ENCODE data around the gene VSTM4. TPM values are rescaled to one million over a fixed set of nuclear protein-coding genes. Genes with fewer than 3 reads are reported as not detected.
A peak's percentile ranks its signal among the peaks of the same experiment; 100 is the strongest.

Gene VSTM4
- total RNA-seq, 1 donor from 2014 or later: 0.70 TPM

GRCh38 chr10:49076319-49076718 lies 39.0 kb downstream of the VSTM4 start:
- Mint-ChIP-seq H3K4me3 (ENCODE audit: unreplicated experiment) (no peak overlapping the region), H3K36me3 (ENCODE audit: unreplicated experiment) (no peaks in the 10 kb centered on the region), H3K9me3 (ENCODE audit: unreplicated experiment) (no peaks in the 10 kb centered on the region), H3K27ac (ENCODE audit: unreplicated experiment) (no peak overlapping the region), H3K27me3 (ENCODE audit: unreplicated experiment) (peaks cover 14% of the 10 kb centered on the region), H3K4me1 (ENCODE audit: unreplicated experiment) (no peaks in the 10 kb centered on the region)
- peak; percentile 77 for DNase-seq (ENCODE audit: extremely low spot score, unreplicated experiment)
- no peak for TF ChIP-seq CTCF (IDR thresholded peaks at IDR 0.05)

GRCh38 chr10:49075743-49076142 lies 39.6 kb downstream of the VSTM4 start:
- Mint-ChIP-seq H3K36me3 (ENCODE audit: unreplicated experiment) (no peaks in the 10 kb centered on the region), H3K27me3 (ENCODE audit: unreplicated experiment) (peaks cover 9% of the 10 kb centered on the region), H3K9me3 (ENCODE audit: unreplicated experiment) (no peaks in the 10 kb centered on the region), H3K4me1 (ENCODE audit: unreplicated experiment) (no peaks in the 10 kb centered on the region), H3K27ac (ENCODE audit: unreplicated experiment) (no peak overlapping the region), H3K4me3 (ENCODE audit: unreplicated experiment) (no peak overlapping the region)
- no peak for TF ChIP-seq CTCF (IDR thresholded peaks at IDR 0.05)
- DNase-seq (ENCODE audit: extremely low spot score, unreplicated experiment): peak; percentile 60

GRCh38 chr10:49074836-49075682 lies 40.3 kb downstream of the VSTM4 start:
- Mint-ChIP-seq H3K4me1 (ENCODE audit: unreplicated experiment) (no peaks in the 10 kb centered on the region), H3K4me3 (ENCODE audit: unreplicated experiment) (no peak overlapping the region), H3K9me3 (ENCODE audit: unreplicated experiment) (no peaks in the 10 kb centered on the region), H3K27ac (ENCODE audit: unreplicated experiment) (no peak overlapping the region), H3K27me3 (ENCODE audit: unreplicated experiment) (peaks cover 3% of the 10 kb centered on the region), H3K36me3 (ENCODE audit: unreplicated experiment) (no peaks in the 10 kb centered on the region)
- TF ChIP-seq CTCF (IDR thresholded peaks at IDR 0.05): no peak
- peak; percentile 77 for DNase-seq (ENCODE audit: extremely low spot score, unreplicated experiment)

- Mint-ChIP-seq H3K4me1 (ENCODE audit: unreplicated experiment) (no peaks in the 10 kb centered on the region), H3K36me3 (ENCODE audit: unreplicated experiment) (no peaks in the 10 kb centered on the region), H3K27me3 (ENCODE audit: unreplicated experiment) (peaks cover 3% of the 10 kb centered on the region), H3K9me3 (ENCODE audit: unreplicated experiment) (no peaks in the 10 kb centered on the region), H3K4me3 (ENCODE audit: unreplicated experiment) (no peak overlapping the region), H3K27ac (ENCODE audit: unreplicated experiment) (no peak overlapping the region)
- no peak for TF ChIP-seq CTCF (IDR thresholded peaks at IDR 0.05)
- DNase-seq (ENCODE audit: extremely low spot score, unreplicated experiment): peak; percentile 66
These were observed 43.0 kb downstream of the VSTM4 start for GRCh38 chr10:49072166-49072885.

GRCh38 chr10:49071160-49071761 lies 44.1 kb downstream of the VSTM4 start:
- H3K9me3 Mint-ChIP-seq (ENCODE audit: unreplicated experiment): no peaks in the 10 kb centered on the region
- no peaks in the 10 kb centered on the region for H3K27me3 Mint-ChIP-seq (ENCODE audit: unreplicated experiment)
- peak; percentile 73 for DNase-seq (ENCODE audit: extremely low spot score, unreplicated experiment)
- no peaks in the 10 kb centered on the region for H3K36me3 Mint-ChIP-seq (ENCODE audit: unreplicated experiment)
- no peaks in the 10 kb centered on the region for H3K4me1 Mint-ChIP-seq (ENCODE audit: unreplicated experiment)
- TF ChIP-seq CTCF (IDR thresholded peaks at IDR 0.05): no peak
- no peak overlapping the region for H3K27ac Mint-ChIP-seq (ENCODE audit: unreplicated experiment)
- no peak overlapping the region for H3K4me3 Mint-ChIP-seq (ENCODE audit: unreplicated experiment)

Data from osteocyte (in vitro differentiated cells).